HG02610 (cell line): ENCODE data around the gene KANSL1.
"Not testable (repeated sequence)": the region's sequence is repeated elsewhere in the genome, so short reads cannot be mapped to it uniquely, and the experiment has no call there.

Experiments
- ATAC-seq: cut with Tn5 transposase; IDR thresholded peaks from one replicate; pipeline ENCODE4 v1.9.1; 2021; ENCODE audit warnings: mild to moderate bottlenecking, moderate library complexity; ENCODE audit not compliant: unreplicated experiment

Gene KANSL1

GRCh38 chr17:46026166-46027047, 166.8 kb downstream of the KANSL1 start:
- no peak for ATAC-seq

DNA sequence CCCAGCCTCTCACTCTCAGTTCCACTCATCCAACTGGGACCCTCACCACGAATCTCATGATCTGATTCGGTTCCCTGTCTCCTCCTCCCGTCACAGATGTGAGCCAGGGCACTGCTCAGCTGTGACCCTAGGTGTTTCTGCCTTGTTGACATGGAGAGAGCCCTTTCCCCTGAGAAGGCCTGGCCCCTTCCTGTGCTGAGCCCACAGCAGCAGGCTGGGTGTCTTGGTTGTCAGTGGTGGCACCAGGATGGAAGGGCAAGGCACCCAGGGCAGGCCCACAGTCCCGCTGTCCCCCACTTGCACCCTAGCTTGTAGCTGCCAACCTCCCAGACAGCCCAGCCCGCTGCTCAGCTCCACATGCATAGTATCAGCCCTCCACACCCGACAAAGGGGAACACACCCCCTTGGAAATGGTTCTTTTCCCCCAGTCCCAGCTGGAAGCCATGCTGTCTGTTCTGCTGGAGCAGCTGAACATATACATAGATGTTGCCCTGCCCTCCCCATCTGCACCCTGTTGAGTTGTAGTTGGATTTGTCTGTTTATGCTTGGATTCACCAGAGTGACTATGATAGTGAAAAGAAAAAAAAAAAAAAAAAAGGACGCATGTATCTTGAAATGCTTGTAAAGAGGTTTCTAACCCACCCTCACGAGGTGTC, 167.6 kb downstream of the KANSL1 start:
- ATAC-seq = no peak

DNA sequence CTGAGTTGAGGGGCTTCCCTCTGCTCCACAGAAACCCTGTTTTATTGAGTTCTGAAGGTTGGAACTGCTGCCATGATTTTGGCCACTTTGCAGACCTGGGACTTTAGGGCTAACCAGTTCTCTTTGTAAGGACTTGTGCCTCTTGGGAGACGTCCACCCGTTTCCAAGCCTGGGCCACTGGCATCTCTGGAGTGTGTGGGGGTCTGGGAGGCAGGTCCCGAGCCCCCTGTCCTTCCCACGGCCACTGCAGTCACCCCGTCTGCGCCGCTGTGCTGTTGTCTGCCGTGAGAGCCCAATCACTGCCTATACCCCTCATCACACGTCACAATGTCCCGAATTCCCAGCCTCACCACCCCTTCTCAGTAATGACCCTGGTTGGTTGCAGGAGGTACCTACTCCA, 168.2 kb downstream of the KANSL1 start:
- ATAC-seq = no peak

DNA sequence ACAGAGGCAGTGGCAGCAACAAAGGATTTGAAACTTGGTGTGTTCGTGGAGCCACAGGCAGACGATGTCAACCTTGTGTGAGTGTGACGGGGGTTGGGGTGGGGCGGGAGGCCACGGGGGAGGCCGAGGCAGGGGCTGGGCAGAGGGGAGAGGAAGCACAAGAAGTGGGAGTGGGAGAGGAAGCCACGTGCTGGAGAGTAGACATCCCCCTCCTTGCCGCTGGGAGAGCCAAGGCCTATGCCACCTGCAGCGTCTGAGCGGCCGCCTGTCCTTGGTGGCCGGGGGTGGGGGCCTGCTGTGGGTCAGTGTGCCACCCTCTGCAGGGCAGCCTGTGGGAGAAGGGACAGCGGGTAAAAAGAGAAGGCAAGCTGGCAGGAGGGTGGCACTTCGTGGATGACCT, 168.6 kb downstream of the KANSL1 start:
- no peak for ATAC-seq

DNA sequence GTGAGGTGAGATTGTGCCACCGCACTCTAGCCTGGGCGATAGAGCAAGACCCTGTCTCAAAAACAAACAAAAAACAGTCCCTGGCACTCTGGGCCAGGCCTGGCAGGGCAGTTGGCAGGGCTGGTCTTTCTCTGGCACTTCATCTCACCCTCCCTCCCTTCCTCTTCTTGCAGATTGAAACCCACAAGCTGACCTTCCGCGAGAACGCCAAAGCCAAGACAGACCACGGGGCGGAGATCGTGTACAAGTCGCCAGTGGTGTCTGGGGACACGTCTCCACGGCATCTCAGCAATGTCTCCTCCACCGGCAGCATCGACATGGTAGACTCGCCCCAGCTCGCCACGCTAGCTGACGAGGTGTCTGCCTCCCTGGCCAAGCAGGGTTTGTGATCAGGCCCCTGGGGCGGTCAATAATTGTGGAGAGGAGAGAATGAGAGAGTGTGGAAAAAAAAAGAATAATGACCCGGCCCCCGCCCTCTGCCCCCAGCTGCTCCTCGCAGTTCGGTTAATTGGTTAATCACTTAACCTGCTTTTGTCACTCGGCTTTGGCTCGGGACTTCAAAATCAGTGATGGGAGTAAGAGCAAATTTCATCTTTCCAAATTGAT, 169.3 kb downstream of the KANSL1 start:
- ATAC-seq = no peak

DNA sequence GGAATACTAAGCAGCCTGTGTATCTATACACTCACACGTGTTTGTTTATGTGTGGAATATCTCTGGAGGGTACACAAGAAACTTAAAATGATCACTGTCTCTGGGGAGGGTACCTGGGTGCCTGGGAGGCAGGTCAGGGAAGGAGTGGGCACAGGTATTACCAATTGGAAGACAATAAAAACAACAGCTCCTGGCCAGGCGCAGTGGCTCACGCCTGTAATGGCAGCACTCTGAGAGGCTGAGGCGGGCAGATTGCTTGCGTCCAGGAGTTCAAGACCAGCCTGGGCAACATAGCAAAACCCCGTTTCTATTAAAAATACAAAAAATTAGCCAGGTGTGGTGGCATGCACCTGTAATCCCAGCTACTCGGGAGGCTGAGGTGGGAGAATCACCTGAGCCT, 169.9 kb downstream of the KANSL1 start:
- ATAC-seq = not testable (repeated sequence)

DNA sequence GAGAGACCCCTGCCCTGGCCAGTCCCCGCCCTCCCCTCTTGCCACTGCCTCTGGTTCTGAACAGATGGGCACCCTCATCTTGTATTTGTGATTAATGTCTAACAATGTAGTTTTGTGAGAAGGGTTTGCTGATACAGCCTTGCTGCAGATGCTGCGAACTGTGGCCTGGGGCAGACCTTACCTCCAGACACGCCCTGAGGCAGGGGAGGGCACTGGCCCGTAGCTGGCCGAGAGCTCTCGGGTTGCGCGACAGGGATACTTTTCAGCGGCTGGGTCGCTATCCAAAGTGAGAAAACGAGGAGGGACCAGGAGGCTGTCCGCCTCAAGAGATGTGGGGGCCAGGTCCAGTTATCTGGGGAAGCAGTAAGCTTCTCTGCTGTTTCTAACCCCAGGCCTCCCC, 172.2 kb downstream of the KANSL1 start:
- no peak for ATAC-seq

- peak; percentile 61 for ATAC-seq
Measured at GRCh38 chr17:46020023-46020761, 173.0 kb downstream of the KANSL1 start.

GRCh38 chr17:46019408-46019925, 173.8 kb downstream of the KANSL1 start:
- ATAC-seq = not testable (repeated sequence)

DNA sequence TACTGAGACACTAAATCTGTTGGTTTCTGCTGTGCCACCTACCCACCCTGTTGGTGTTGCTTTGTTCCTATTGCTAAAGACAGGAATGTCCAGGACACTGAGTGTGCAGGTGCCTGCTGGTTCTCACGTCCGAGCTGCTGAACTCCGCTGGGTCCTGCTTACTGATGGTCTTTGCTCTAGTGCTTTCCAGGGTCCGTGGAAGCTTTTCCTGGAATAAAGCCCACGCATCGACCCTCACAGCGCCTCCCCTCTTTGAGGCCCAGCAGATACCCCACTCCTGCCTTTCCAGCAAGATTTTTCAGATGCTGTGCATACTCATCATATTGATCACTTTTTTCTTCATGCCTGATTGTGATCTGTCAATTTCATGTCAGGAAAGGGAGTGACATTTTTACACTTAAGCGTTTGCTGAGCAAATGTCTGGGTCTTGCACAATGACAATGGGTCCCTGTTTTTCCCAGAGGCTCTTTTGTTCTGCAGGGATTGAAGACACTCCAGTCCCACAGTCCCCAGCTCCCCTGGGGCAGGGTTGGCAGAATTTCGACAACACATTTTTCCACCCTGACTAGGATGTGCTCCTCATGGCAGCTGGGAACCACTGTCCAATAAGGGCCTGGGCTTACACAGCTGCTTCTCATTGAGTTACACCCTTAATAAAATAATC, 179.6 kb downstream of the KANSL1 start:
- no peak for ATAC-seq

DNA sequence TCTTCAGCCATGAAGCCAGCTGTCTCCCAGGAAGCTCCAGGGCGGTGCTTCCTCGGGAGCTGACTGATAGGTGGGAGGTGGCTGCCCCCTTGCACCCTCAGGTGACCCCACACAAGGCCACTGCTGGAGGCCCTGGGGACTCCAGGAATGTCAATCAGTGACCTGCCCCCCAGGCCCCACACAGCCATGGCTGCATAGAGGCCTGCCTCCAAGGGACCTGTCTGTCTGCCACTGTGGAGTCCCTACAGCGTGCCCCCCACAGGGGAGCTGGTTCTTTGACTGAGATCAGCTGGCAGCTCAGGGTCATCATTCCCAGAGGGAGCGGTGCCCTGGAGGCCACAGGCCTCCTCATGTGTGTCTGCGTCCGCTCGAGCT, 180.1 kb downstream of the KANSL1 start:
- ATAC-seq = no peak

- ATAC-seq = no peak
Measured at GRCh38 chr17:46012506-46013079, 180.6 kb downstream of the KANSL1 start.

DNA sequence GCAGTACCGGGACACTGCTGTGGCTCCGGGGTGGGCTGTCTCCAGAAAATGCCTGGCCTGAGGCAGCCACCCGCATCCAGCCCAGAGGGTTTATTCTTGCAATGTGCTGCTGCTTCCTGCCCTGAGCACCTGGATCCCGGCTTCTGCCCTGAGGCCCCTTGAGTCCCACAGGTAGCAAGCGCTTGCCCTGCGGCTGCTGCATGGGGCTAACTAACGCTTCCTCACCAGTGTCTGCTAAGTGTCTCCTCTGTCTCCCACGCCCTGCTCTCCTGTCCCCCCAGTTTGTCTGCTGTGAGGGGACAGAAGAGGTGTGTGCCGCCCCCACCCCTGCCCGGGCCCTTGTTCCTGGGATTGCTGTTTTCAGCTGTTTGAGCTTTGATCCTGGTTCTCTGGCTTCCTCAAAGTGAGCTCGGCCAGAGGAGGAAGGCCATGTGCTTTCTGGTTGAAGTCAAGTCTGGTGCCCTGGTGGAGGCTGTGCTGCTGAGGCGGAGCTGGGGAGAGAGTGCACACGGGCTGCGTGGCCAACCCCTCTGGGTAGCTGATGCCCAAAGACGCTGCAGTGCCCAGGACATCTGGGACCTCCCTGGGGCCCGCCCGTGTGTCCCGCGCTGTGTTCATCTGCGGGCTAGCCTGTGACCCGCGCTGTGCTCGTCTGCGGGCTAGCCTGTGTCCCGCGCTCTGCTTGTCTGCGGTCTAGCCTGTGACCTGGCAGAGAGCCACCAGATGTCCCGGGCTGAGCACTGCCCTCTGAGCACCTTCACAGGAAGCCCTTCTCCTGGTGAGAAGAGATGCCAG, 181.3 kb downstream of the KANSL1 start:
- no peak for ATAC-seq

DNA sequence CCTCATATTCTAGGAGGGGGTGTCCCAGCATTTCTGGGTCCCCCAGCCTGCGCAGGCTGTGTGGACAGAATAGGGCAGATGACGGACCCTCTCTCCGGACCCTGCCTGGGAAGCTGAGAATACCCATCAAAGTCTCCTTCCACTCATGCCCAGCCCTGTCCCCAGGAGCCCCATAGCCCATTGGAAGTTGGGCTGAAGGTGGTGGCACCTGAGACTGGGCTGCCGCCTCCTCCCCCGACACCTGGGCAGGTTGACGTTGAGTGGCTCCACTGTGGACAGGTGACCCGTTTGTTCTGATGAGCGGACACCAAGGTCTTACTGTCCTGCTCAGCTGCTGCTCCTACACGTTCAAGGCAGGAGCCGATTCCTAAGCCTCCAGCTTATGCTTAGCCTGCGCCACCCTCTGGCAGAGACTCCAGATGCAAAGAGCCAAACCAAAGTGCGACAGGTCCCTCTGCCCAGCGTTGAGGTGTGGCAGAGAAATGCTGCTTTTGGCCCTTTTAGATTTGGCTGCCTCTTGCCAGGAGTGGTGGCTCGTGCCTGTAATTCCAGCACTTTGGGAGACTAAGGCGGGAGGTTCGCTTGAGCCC, 182.5 kb downstream of the KANSL1 start:
- no peak for ATAC-seq

DNA sequence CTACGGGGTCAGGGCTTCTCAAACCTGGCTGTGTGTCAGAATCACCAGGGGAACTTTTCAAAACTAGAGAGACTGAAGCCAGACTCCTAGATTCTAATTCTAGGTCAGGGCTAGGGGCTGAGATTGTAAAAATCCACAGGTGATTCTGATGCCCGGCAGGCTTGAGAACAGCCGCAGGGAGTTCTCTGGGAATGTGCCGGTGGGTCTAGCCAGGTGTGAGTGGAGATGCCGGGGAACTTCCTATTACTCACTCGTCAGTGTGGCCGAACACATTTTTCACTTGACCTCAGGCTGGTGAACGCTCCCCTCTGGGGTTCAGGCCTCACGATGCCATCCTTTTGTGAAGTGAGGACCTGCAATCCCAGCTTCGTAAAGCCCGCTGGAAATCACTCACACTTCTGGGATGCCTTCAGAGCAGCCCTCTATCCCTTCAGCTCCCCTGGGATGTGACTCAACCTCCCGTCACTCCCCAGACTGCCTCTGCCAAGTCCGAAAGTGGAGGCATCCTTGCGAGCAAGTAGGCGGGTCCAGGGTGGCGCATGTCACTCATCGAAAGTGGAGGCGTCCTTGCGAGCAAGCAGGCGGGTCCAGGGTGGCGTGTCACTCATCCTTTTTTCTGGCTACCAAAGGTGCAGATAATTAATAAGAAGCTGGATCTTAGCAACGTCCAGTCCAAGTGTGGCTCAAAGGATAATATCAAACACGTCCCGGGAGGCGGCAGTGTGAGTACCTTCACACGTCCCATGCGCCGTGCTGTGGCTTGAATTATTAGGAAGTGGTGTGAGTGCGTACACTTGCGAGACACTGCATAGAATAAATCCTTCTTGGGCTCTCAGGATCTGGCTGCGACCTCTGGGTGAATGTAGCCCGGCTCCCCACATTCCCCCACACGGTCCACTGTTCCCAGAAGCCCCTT, 183.3 kb downstream of the KANSL1 start:
- ATAC-seq = no peak

- no peak for ATAC-seq
Measured at GRCh38 chr17:46008591-46008990, 184.6 kb downstream of the KANSL1 start.

- ATAC-seq = no peak
Measured at GRCh38 chr17:46007461-46007965, 185.7 kb downstream of the KANSL1 start.

GRCh38 chr17:46006082-46006481, 187.1 kb downstream of the KANSL1 start:
- ATAC-seq = not testable (repeated sequence)
